IMR-90 (cell line): ENCODE data around the gene CLEC4M. TPM values are rescaled to one million over a fixed set of nuclear protein-coding genes. Genes with fewer than 3 reads are reported as not detected.

Source experiments
- ATAC-seq: fragments of 200-7000 bp; cut with Tn5 transposase; 2 replicates; pipeline ENCODE4 v1.9.1; 2020; ENCODE audit warnings: low read depth, mild to moderate bottlenecking, moderate library complexity
- BruUV-seq: library from RNA; stranded (reverse); fragments of 400-500 nt; replicated peaks from 2 replicates; lab custom pipeline; 2021; lab: Mats Ljungman, UMichigan
- CTCF ChIA-PET: fragments of 300-600 bp; formaldehyde crosslinking; extraction: SDS; loops from one replicate; lab custom pipeline; 2021; ENCODE audit warnings: antibody characterized with exemption; lab: Yijun Ruan, JAX
- POLR2A ChIA-PET: fragments of 300-600 bp; sonication (Branson Sonifier 250); formaldehyde crosslinking; loops from one replicate; lab custom pipeline; 2022; ENCODE audit warnings: antibody characterized with exemption; ENCODE audit not compliant: unreplicated experiment; lab: Charles Lee
- DNase-seq: peaks from one replicate; pipeline ENCODE4 v3.0.0; 2013
- H2AFZ ChIP-seq: replicated peaks from 2 replicates; pipeline ENCODE3; 2013; ENCODE audit warnings: low read length, mild to moderate bottlenecking; ENCODE audit not compliant: poor library complexity
- H2AK5ac ChIP-seq: 2 replicates; pipeline ENCODE4 v1.6.1; 2013; ENCODE audit warnings: low read depth, low read length, inconsistent platforms
- H2AK9ac ChIP-seq: replicated peaks from 2 replicates; pipeline ENCODE3; 2013; ENCODE audit warnings: mild to moderate bottlenecking, low read depth, low read length, moderate library complexity; ENCODE audit not compliant: poor library complexity
- H2BK120ac ChIP-seq: 2 replicates; pipeline ENCODE4 v1.6.1; 2013; ENCODE audit warnings: low read depth, low read length, inconsistent platforms
- H2BK15ac ChIP-seq: 3 replicates; pipeline ENCODE4 v1.6.1; 2013; ENCODE audit warnings: low read depth, low read length, inconsistent platforms
- H2BK20ac ChIP-seq: 2 replicates; pipeline ENCODE4 v1.6.1; 2013; ENCODE audit warnings: low read depth, mild to moderate bottlenecking, inconsistent platforms, low read length, moderate library complexity
- H2BK5ac ChIP-seq: 2 replicates; pipeline ENCODE4 v1.6.1; 2013; ENCODE audit warnings: mild to moderate bottlenecking, low read depth, low read length, inconsistent platforms; ENCODE audit not compliant: poor library complexity, severe bottlenecking
- H3K14ac ChIP-seq: replicated peaks from 2 replicates; pipeline ENCODE4 v1.6.1; 2013; ENCODE audit warnings: low read depth, low read length, inconsistent platforms
- H3K18ac ChIP-seq: 2 replicates; pipeline ENCODE4 v1.6.1; 2013; ENCODE audit warnings: low read depth, low read length, control low read depth
- H3K23ac ChIP-seq: 2 replicates; pipeline ENCODE4 v1.6.1; 2013; ENCODE audit warnings: low read depth, low read length, inconsistent platforms
- H3K27ac ChIP-seq: 2 replicates; pipeline ENCODE4 v1.5.1; 2013; ENCODE audit warnings: mild to moderate bottlenecking, control low read depth, low read length; ENCODE audit not compliant: insufficient read depth
- H3K27me3 ChIP-seq: 2 replicates; pipeline ENCODE4 v1.6.1; 2013; ENCODE audit warnings: low read length; ENCODE audit not compliant: control insufficient read depth, insufficient read depth
- H3K36me3 ChIP-seq: 2 replicates; pipeline ENCODE4 v1.6.1; 2013; ENCODE audit warnings: low read length, mixed read lengths; ENCODE audit not compliant: control insufficient read depth, insufficient read depth
- H3K4ac ChIP-seq: 2 replicates; pipeline ENCODE4 v1.6.1; 2013; ENCODE audit warnings: low read depth, low read length, inconsistent platforms
- H3K4me1 ChIP-seq: 2 replicates; pipeline ENCODE4 v1.6.1; 2013; ENCODE audit warnings: low read length, mixed read lengths; ENCODE audit not compliant: control insufficient read depth, insufficient read depth
- H3K4me2 ChIP-seq: 2 replicates; pipeline ENCODE4 v1.6.1; 2013; ENCODE audit warnings: low read depth, mild to moderate bottlenecking, control low read depth, low read length, moderate library complexity
- H3K4me3 ChIP-seq: 2 replicates; pipeline ENCODE4 v1.5.1; 2013; ENCODE audit warnings: low read depth, mild to moderate bottlenecking, control low read depth, low read length, moderate library complexity; ENCODE audit not compliant: insufficient read depth
- H3K56ac ChIP-seq: 2 replicates; pipeline ENCODE4 v1.6.1; 2013; ENCODE audit warnings: low read length, inconsistent platforms; ENCODE audit not compliant: insufficient read depth; ENCODE audit errors: extremely low read depth
- H3K79me1 ChIP-seq, 2 experiments: 2 replicates each; pipeline ENCODE4 v1.6.1; 2013; ENCODE audit warnings: low read length in 2 of 2, inconsistent platforms in 1 of 2, low read depth in 1 of 2
- H3K9ac ChIP-seq: 2 replicates; pipeline ENCODE4 v1.6.1; 2013; ENCODE audit warnings: low read depth, low read length, control low read depth
- H3K9me1 ChIP-seq: 2 replicates; pipeline ENCODE4 v1.6.1; 2013; ENCODE audit warnings: low read length, inconsistent platforms; ENCODE audit not compliant: insufficient read depth
- H3K9me3 ChIP-seq: 2 replicates; pipeline ENCODE4 v1.6.1; 2013; ENCODE audit warnings: low read length; ENCODE audit not compliant: control insufficient read depth, insufficient read depth
- H4K20me1 ChIP-seq: 2 replicates; pipeline ENCODE4 v1.6.1; 2013; ENCODE audit warnings: low read length, inconsistent platforms; ENCODE audit not compliant: insufficient read depth
- H4K5ac ChIP-seq: 2 replicates; pipeline ENCODE4 v1.6.1; 2013; ENCODE audit warnings: mild to moderate bottlenecking, low read depth, low read length, control low read depth
- H4K8ac ChIP-seq, 2 experiments: 2 replicates each; pipeline ENCODE4 v1.6.1; 2013; ENCODE audit warnings: low read depth in 2 of 2, low read length in 2 of 2, control low read depth in 1 of 2, inconsistent platforms in 1 of 2
- H4K91ac ChIP-seq: 2 replicates; pipeline ENCODE4 v1.6.1; 2013; ENCODE audit warnings: low read depth, low read length, inconsistent platforms; ENCODE audit not compliant: insufficient read depth
- BHLHE40 ChIP-seq: fragments of 150-350 bp; IDR thresholded peaks from 2 replicates; pipeline ENCODE4 v1.6.1; 2016; ENCODE audit warnings: mild to moderate bottlenecking, low read depth, low read length
- CEBPB ChIP-seq: IDR thresholded peaks from 2 replicates; pipeline ENCODE4 v1.6.1; 2012; ENCODE audit warnings: low read depth, low read length, improper control_type of control experiment
- CHD1 ChIP-seq: IDR thresholded peaks from 2 replicates; pipeline ENCODE4 v1.6.1; 2012; ENCODE audit warnings: low read depth, low read length, improper control_type of control experiment
- FOS ChIP-seq: fragments of 150-350 bp; IDR thresholded peaks from 2 replicates; pipeline ENCODE4 v1.6.1; 2016; ENCODE audit warnings: low read depth, low read length
- MAFK ChIP-seq: IDR thresholded peaks from 2 replicates; pipeline ENCODE4 v1.6.1; 2012; ENCODE audit warnings: low read depth, low read length, improper control_type of control experiment
- MAZ ChIP-seq: IDR thresholded peaks from 2 replicates; pipeline ENCODE4 v1.6.1; 2012; ENCODE audit warnings: low read depth, mild to moderate bottlenecking, low read length, improper control_type of control experiment, moderate library complexity, borderline replicate concordance
- MXI1 ChIP-seq: IDR thresholded peaks from 2 replicates; pipeline ENCODE4 v1.6.1; 2012; ENCODE audit warnings: low read depth, mild to moderate bottlenecking, low read length, moderate library complexity, borderline replicate concordance
- NFE2L2 ChIP-seq: fragments of 150-350 bp; IDR thresholded peaks from 2 replicates; pipeline ENCODE4 v1.6.1; 2016; ENCODE audit warnings: low read depth, mild to moderate bottlenecking, low read length
- RAD21 ChIP-seq: IDR thresholded peaks from 2 replicates; pipeline ENCODE4 v1.6.1; 2012; ENCODE audit warnings: low read length, improper control_type of control experiment
- RCOR1 ChIP-seq: IDR thresholded peaks from 2 replicates; pipeline ENCODE4 v1.6.1; 2012; ENCODE audit warnings: mild to moderate bottlenecking, low read length, improper control_type of control experiment; ENCODE audit not compliant: insufficient replicate concordance
- RFX5 ChIP-seq: IDR thresholded peaks from 2 replicates; pipeline ENCODE4 v1.8.0; 2012; ENCODE audit warnings: low read depth, mild to moderate bottlenecking, low read length, moderate library complexity
- SMC3 ChIP-seq: fragments of 150-350 bp; IDR thresholded peaks from 2 replicates; pipeline ENCODE4 v1.6.1; 2016; ENCODE audit warnings: low read depth, mild to moderate bottlenecking, antibody characterized with exemption, low read length, moderate library complexity
- WGBS, 2 experiments: methylation state at CpG; one replicate each; pipeline versions ENCODE4 v1.1.5 to v1.1.7; 2013; ENCODE audit warnings: missing lambda C conversion rate in 2 of 2; ENCODE audit not compliant: insufficient read length in 1 of 2; ENCODE audit errors: extremely low coverage in 2 of 2; 5-methylcytosine and 5-hydroxymethylcytosine counted together
- dilution Hi-C: fragments of 300-500 bp; cut with HindIII; formaldehyde crosslinking; loops from one replicate; pipeline ENCODE4 v1.14.3; 2018; ENCODE audit warnings: low sequenced_read_pairs; ENCODE audit not compliant: unreplicated experiment
- in situ Hi-C: fragments of 300-500 bp; cut with MboI; formaldehyde crosslinking; loops from 3 replicates; pipeline ENCODE4 v1.14.3; 2019; ENCODE audit warnings: low sequenced_read_pairs, inconsistent platforms, mixed read lengths
- intact Hi-C: fragments of 100-400 bp; cut with micrococcal nuclease; formaldehyde crosslinking; loops from 2 replicates; pipeline ENCODE4 v1.10.0; 2022
- polyA plus RNA-seq, 3 experiments: library from polyadenylated mRNA; depleted of rRNA; stranded (reverse); fragments of >200 nt; gene quantifications; 2 replicates each; pipeline ENCODE4 v1.2.3, GENCODE V29; 2012; ENCODE audit warnings: low replicate concordance in 1 of 3
- total RNA-seq: library from RNA; depleted of rRNA; stranded (reverse); fragments of >200 nt; gene quantifications from 2 replicates; pipeline ENCODE4 v1.2.3, GENCODE V29; 2012

CLEC4M gene
- total and polyA plus RNA-seq, 2 of the 4 experiments (the other 2 are of a cell fraction) = not detected

DNA sequence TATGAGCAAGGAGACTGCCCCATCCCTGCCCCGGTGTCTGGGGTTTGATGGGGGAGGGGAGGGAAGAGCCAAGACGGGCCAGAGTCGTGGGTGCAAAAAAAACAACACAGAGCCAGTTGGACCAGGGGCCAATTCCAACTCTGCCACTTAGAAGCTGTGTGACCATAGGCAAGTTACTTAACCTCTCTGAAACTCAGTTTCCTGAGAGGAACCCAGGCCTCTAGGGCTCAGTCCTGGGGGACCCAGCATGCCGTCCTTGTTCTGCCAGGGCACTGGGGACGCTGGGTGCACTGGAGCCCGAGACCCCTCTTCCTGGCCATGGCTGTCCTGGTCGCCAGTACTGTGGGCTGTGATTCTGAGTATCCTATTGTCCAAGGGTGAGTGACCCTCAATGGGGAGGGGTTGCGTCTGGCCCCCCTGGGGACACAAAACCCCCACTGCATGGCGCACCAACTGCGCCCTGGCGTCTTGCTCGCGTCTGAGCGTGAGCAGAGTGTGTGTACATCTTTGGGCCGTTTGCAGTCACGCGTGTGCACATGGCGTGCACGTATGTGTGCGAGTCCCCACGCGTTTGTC is 24.6 kb downstream of the CLEC4M start:
- ATAC-seq (no peak), DNase-seq (no peak)
- 9% methylated on average over 14 of the region's 22 CpGs; no CpG with 5 or more reads in 1 of the 2 experiments for WGBS, 2 experiments
- Histone ChIP-seq H3K4me1 (no peaks in the 10 kb centered on the region), H3K4ac (no peak overlapping the region), H3K27ac (no peak overlapping the region), H3K14ac (no peak overlapping the region), H3K9me3 (no peaks in the 10 kb centered on the region), H4K20me1 (no peaks in the 10 kb centered on the region), H3K4me2 (no peak overlapping the region), H3K4me3 (no peak overlapping the region), H4K91ac (no peak overlapping the region), H2BK20ac (no peak overlapping the region), H4K8ac (no peak overlapping the region), H3K18ac (no peak overlapping the region), H2AK9ac (no peak overlapping the region), H3K27me3 (peaks cover 29% of the 10 kb centered on the region), H2BK5ac (no peak overlapping the region), H2BK120ac (no peak overlapping the region), H3K9ac (no peak overlapping the region), H4K5ac (no peak overlapping the region), H3K79me1 (no peaks in the 10 kb centered on the region), H3K56ac (no peak overlapping the region), H3K9me1 (no peaks in the 10 kb centered on the region), H3K36me3 (no peaks in the 10 kb centered on the region), H3K23ac (no peak overlapping the region), H2AFZ (no peak overlapping the region), H2BK15ac (no peak overlapping the region), H2AK5ac (no peak overlapping the region)
- intact Hi-C loops (no loop called here), dilution Hi-C loops (no loop called here), in situ Hi-C loops (no loop called here)
- CTCF ChIA-PET = no interaction called here
- BruUV-seq = no TSS peak
- POLR2A ChIA-PET = no interaction called here
- TF ChIP-seq CEBPB = no peak
- no peak for TF ChIP-seq NFE2L2
- no peak for TF ChIP-seq RFX5
- TF ChIP-seq CHD1 = no peak
- no peak for TF ChIP-seq MAFK
- no peak for TF ChIP-seq RCOR1
- TF ChIP-seq MXI1 = no peak
- no peak for TF ChIP-seq BHLHE40
- TF ChIP-seq FOS = no peak
- no peak for TF ChIP-seq RAD21
- TF ChIP-seq SMC3 = no peak
- no peak for TF ChIP-seq MAZ
